H9 (cell line): ENCODE measurements around the gene CENPQ. TPM values are rescaled to one million over a fixed set of nuclear protein-coding genes. Genes with fewer than 3 reads are reported as not detected.

Source experiments
- DNase-seq: peaks from one replicate; pipeline ENCODE4 v3.0.0-alpha.2; 2017
- H2AFZ ChIP-seq: one replicate; pipeline ENCODE4 v1.6.1; 2013; ENCODE audit warnings: mild to moderate bottlenecking, low read length, control low read depth, moderate library complexity
- H2AK5ac ChIP-seq: 2 replicates; pipeline ENCODE4 v1.6.1; 2013; ENCODE audit warnings: low read length, control low read depth, mixed read lengths; ENCODE audit not compliant: insufficient read length
- H2BK120ac ChIP-seq: one replicate; pipeline ENCODE4 v1.6.1; 2013; ENCODE audit warnings: low read depth, mild to moderate bottlenecking, low read length, control low read depth, inconsistent platforms; ENCODE audit not compliant: poor library complexity, severe bottlenecking
- H2BK12ac ChIP-seq: 2 replicates; pipeline ENCODE4 v1.6.1; 2013; ENCODE audit warnings: low read length, control low read depth, mixed read lengths, low read depth; ENCODE audit not compliant: insufficient read length
- H2BK15ac ChIP-seq: 2 replicates; pipeline ENCODE4 v1.6.1; 2013; ENCODE audit warnings: low read depth, low read length, control low read depth
- H2BK20ac ChIP-seq: one replicate; pipeline ENCODE4 v1.6.1; 2013; ENCODE audit warnings: low read depth, mild to moderate bottlenecking, low read length, control low read depth, inconsistent platforms; ENCODE audit not compliant: poor library complexity, severe bottlenecking
- H2BK5ac ChIP-seq: 2 replicates; pipeline ENCODE4 v1.6.1; 2013; ENCODE audit warnings: low read length, control low read depth, mixed read lengths; ENCODE audit not compliant: insufficient read length
- H3K14ac ChIP-seq: 2 replicates; pipeline ENCODE4 v1.6.1; 2013; ENCODE audit warnings: low read length, control low read depth; ENCODE audit not compliant: insufficient read depth
- H3K18ac ChIP-seq: 2 replicates; pipeline ENCODE4 v1.6.1; 2013; ENCODE audit warnings: low read depth, mild to moderate bottlenecking, mixed read lengths, low read length, control low read depth; ENCODE audit not compliant: insufficient read length
- H3K23ac ChIP-seq: 2 replicates; pipeline ENCODE4 v1.6.1; 2013; ENCODE audit warnings: low read length, control low read depth, mixed read lengths, low read depth; ENCODE audit not compliant: insufficient read length
- H3K23me2 ChIP-seq: 2 replicates; pipeline ENCODE4 v1.6.1; 2013; ENCODE audit warnings: low read depth, mild to moderate bottlenecking, mixed read lengths, low read length, control low read depth; ENCODE audit not compliant: insufficient read length, poor library complexity, severe bottlenecking
- H3K27ac ChIP-seq: 2 replicates; pipeline ENCODE4 v1.5.1; 2013; ENCODE audit warnings: low read length, control low read depth, mixed read lengths, low read depth; ENCODE audit not compliant: insufficient read length
- H3K27me3 ChIP-seq: 2 replicates; pipeline ENCODE4 v1.6.1; 2013; ENCODE audit warnings: low read length, control low read depth, inconsistent platforms; ENCODE audit not compliant: insufficient read depth
- H3K4ac ChIP-seq: 2 replicates; pipeline ENCODE4 v1.6.1; 2013; ENCODE audit warnings: low read depth, mild to moderate bottlenecking, control low read depth, inconsistent platforms, low read length, moderate library complexity
- H3K4me1 ChIP-seq: 2 replicates; pipeline ENCODE4 v1.6.1; 2013; ENCODE audit warnings: low read length, control low read depth, inconsistent platforms; ENCODE audit not compliant: insufficient read depth
- H3K4me2 ChIP-seq: 2 replicates; pipeline ENCODE4 v1.6.1; 2013; ENCODE audit warnings: low read length, control low read depth, mixed read lengths; ENCODE audit not compliant: insufficient read length, insufficient read depth
- H3K56ac ChIP-seq: 2 replicates; pipeline ENCODE4 v1.6.1; 2013; ENCODE audit warnings: low read depth, mild to moderate bottlenecking, mixed read lengths, low read length, control low read depth; ENCODE audit not compliant: insufficient read length
- H3K79me1 ChIP-seq: 2 replicates; pipeline ENCODE4 v1.6.1; 2013; ENCODE audit warnings: low read depth, mild to moderate bottlenecking, moderate library complexity, low read length, control low read depth, inconsistent platforms; ENCODE audit not compliant: insufficient read depth, poor library complexity, severe bottlenecking
- H3K79me2 ChIP-seq: 2 replicates; pipeline ENCODE4 v1.6.1; 2013; ENCODE audit warnings: low read length, control low read depth, inconsistent platforms; ENCODE audit not compliant: insufficient read depth
- H3K9ac ChIP-seq: 2 replicates; pipeline ENCODE4 v1.6.1; 2013; ENCODE audit warnings: low read length, control low read depth, mixed read lengths; ENCODE audit not compliant: insufficient read length; ENCODE audit errors: extremely low read depth
- H3K9me3 ChIP-seq: one replicate; pipeline ENCODE4 v1.6.1; 2013; ENCODE audit warnings: low read depth, low read length, inconsistent platforms; ENCODE audit not compliant: control insufficient read depth
- H3T11ph ChIP-seq: one replicate; pipeline ENCODE4 v1.6.1; 2013; ENCODE audit warnings: mild to moderate bottlenecking, low read length, control low read depth, inconsistent platforms
- H4K20me1 ChIP-seq: one replicate; pipeline ENCODE4 v1.6.1; 2013; ENCODE audit not compliant: control insufficient read depth, insufficient read length, insufficient read depth
- H4K5ac ChIP-seq: 2 replicates; pipeline ENCODE4 v1.6.1; 2013; ENCODE audit warnings: low read depth, mild to moderate bottlenecking, mixed read lengths, low read length, control low read depth; ENCODE audit not compliant: insufficient read length
- H4K8ac ChIP-seq: replicated peaks from 2 replicates; pipeline ENCODE4 v1.6.1; 2013; ENCODE audit warnings: low read length, control low read depth, mixed read lengths, low read depth; ENCODE audit not compliant: insufficient read length
- H4K91ac ChIP-seq: 2 replicates; pipeline ENCODE4 v1.6.1; 2013; ENCODE audit warnings: low read depth, mild to moderate bottlenecking, moderate library complexity, mixed read lengths, low read length, control low read depth; ENCODE audit not compliant: insufficient read length
- H3K27ac Mint-ChIP-seq, 3 experiments: 2 replicates in 2 of 3; 3 replicates in 1 of 3; pipeline ENCODE4 v1.8.0; 2020 to 2021; ENCODE audit warnings: mixed read lengths in 3 of 3, mild to moderate bottlenecking in 1 of 3, moderate library complexity in 1 of 3
- H3K27me3 Mint-ChIP-seq: 2 replicates; pipeline ENCODE4 v1.8.0; 2021; ENCODE audit warnings: low read depth, mild to moderate bottlenecking, moderate library complexity, mixed read lengths
- H3K36me3 Mint-ChIP-seq, 3 experiments: 2 replicates in 2 of 3; 3 replicates in 1 of 3; pipeline ENCODE4 v1.8.0; 2020 to 2021; ENCODE audit warnings: low read depth in 3 of 3, mixed read lengths in 3 of 3; ENCODE audit not compliant: insufficient read depth in 1 of 3
- H3K4me1 Mint-ChIP-seq, 2 experiments: 2 replicates each; pipeline ENCODE4 v1.8.0; 2020; ENCODE audit warnings: mixed read lengths in 2 of 2
- H3K4me3 Mint-ChIP-seq, 2 experiments: 2 replicates in 1 of 2; 3 replicates in 1 of 2; pipeline ENCODE4 v1.8.0; 2020 to 2021; ENCODE audit warnings: mild to moderate bottlenecking in 2 of 2, mixed read lengths in 2 of 2, moderate library complexity in 1 of 2
- H3K9me3 Mint-ChIP-seq, 2 experiments: 2 replicates in 1 of 2; 3 replicates in 1 of 2; pipeline ENCODE4 v1.8.0; 2020; ENCODE audit warnings: mild to moderate bottlenecking in 2 of 2, mixed read lengths in 2 of 2, moderate library complexity in 1 of 2
- CTCF ChIP-seq: fragments of 200-600 bp; sonication (generic); conservative IDR thresholded peaks from 3 replicates; pipeline ENCODE4 v1.8.0; 2021; ENCODE audit warnings: antibody characterized with exemption, mild to moderate bottlenecking
- WGBS: extraction: QIAGEN DNeasy Blood & Tissue Kit; methylation state at CpG from one replicate; pipeline ENCODE4 v1.1.7; 2013; ENCODE audit warnings: missing lambda C conversion rate, low lambda C conversion rate, mixed read lengths; ENCODE audit not compliant: insufficient read length; ENCODE audit errors: extremely low coverage; 5-methylcytosine and 5-hydroxymethylcytosine counted together
- total RNA-seq: library from RNA; stranded (reverse); gene quantifications from 2 replicates; pipeline ENCODE4 v1.2.1, GENCODE V29; 2021

The CENPQ gene
- total RNA-seq, 1 experiment from 2014 or later = 15.5 TPM

- no peaks in the 10 kb centered on the region for H3K79me2 ChIP-seq
- WGBS = no CpG with 5 or more reads among the region's 2 CpGs
These were observed 54.7 kb downstream of the CENPQ start for GRCh38 chr6:49517919-49518318.

More at GRCh38 chr6:49517919-49518318, 54.7 kb downstream of the CENPQ start:
- no peak overlapping the region for H3K18ac ChIP-seq
- Mint-ChIP-seq H3K36me3 (no peaks in the 10 kb centered on the region; a peak in 1 of 7 replicates), H3K4me3 (no peak overlapping the region), H3K9me3 (no peaks in the 10 kb centered on the region), H3K27me3 (no peaks in the 10 kb centered on the region), H3K27ac (no peak overlapping the region), H3K4me1 (peaks cover 0 to 3% of the 10 kb centered on the region in 2 experiments; a peak in 3 of 4 replicates)
- H4K8ac ChIP-seq = no peak overlapping the region
- H4K91ac ChIP-seq = no peak overlapping the region
- H3K23me2 ChIP-seq = no peaks in the 10 kb centered on the region
- H2BK120ac ChIP-seq = no peak overlapping the region
- no peak overlapping the region for H3K27ac ChIP-seq
- H3K14ac ChIP-seq = no peak overlapping the region
- no peak overlapping the region for H3K56ac ChIP-seq
- no peak overlapping the region for H4K5ac ChIP-seq
- no peak overlapping the region for H2AFZ ChIP-seq
- no peak for DNase-seq
- no peaks in the 10 kb centered on the region for H3K9me3 ChIP-seq
- H3K9ac ChIP-seq = no peak overlapping the region
- H3K27me3 ChIP-seq = no peaks in the 10 kb centered on the region
- H3K4me2 ChIP-seq = no peak overlapping the region
- H2BK15ac ChIP-seq = no peak overlapping the region
- no peak overlapping the region for H2BK5ac ChIP-seq
- H2BK20ac ChIP-seq = no peak overlapping the region
- H3K4me1 ChIP-seq = no peaks in the 10 kb centered on the region
- no peak overlapping the region for H3T11ph ChIP-seq
- no peak overlapping the region for H2AK5ac ChIP-seq
- TF ChIP-seq CTCF = no peak
- H2BK12ac ChIP-seq = no peak overlapping the region
- no peak overlapping the region for H3K23ac ChIP-seq
- H4K20me1 ChIP-seq = no peaks in the 10 kb centered on the region
- H3K4ac ChIP-seq = no peak overlapping the region
- H3K79me1 ChIP-seq = no peaks in the 10 kb centered on the region
